Measurements from ENCODE around the gene PDE6D.

PDE6D gene

DNA sequence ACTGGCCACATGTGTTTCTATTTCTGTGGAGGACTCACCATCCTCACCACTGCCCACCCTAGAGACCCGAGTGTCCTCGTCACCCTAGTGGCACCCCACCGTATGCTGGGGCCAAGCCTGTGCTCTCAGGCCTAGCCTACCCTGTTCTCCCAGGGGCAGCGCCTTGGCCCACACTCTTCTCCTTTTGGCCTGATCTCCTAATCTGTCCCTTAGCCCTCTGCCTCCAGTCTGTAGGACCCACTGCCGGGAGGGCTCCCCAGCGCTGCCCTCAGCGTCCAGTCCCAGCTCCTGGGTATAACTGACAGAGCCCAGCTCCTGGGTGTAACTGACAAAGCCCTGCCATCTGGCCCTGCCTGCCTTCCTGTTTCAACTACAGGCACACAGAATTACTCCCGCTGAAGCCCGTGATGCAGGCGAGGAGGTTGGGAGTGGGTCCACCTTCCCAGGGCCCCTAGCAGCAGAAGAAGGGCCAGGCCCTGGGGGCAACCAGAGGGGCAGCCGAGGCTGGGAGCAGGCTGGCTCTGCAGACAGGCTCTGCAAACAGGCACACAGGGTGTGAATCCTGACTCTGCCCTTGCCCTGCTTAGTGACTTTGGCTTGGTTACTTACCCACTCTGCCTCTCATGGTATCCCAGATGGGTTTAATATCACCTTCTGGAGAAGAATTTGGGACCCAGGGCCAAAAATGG lies 98.3 kb downstream of the PDE6D start:
- DNase-seq (ENCODE audit: low read depth) = no peak
